GM18861 (cell line): Measurements from ENCODE around the gene LGMN.
A peak's percentile ranks its signal among the peaks of the same experiment; 100 is the strongest.

Source experiments
- ATAC-seq: cut with Tn5 transposase; IDR thresholded peaks from one replicate; pipeline ENCODE4 v1.9.1; 2021; ENCODE audit not compliant: unreplicated experiment

LGMN gene

GRCh38 chr14:92679246-92679645 is 69.2 kb downstream of the LGMN start:
- ATAC-seq: no peak

- ATAC-seq: no peak
Observed at GRCh38 chr14:92678766-92679165, 69.7 kb downstream of the LGMN start.

GRCh38 chr14:92677955-92678354 is 70.5 kb downstream of the LGMN start:
- no peak for ATAC-seq

- peak; percentile 72 for ATAC-seq
Observed at GRCh38 chr14:92677087-92677668, 71.2 kb downstream of the LGMN start.

GRCh38 chr14:92676403-92677086 is 71.9 kb downstream of the LGMN start:
- ATAC-seq: no peak

GRCh38 chr14:92675976-92676375 is 72.5 kb downstream of the LGMN start:
- ATAC-seq: no peak

GRCh38 chr14:92675421-92675820 is 73.0 kb downstream of the LGMN start:
- ATAC-seq: no peak

- no peak for ATAC-seq
Observed at GRCh38 chr14:92673601-92674150, 74.8 kb downstream of the LGMN start.

- no peak for ATAC-seq
Observed at GRCh38 chr14:92670643-92671366, 77.6 kb downstream of the LGMN start.

- peak; percentile 45 for ATAC-seq
Observed at GRCh38 chr14:92670160-92670559, 78.3 kb downstream of the LGMN start.

- no peak for ATAC-seq
Observed at GRCh38 chr14:92668276-92668973, 80.0 kb downstream of the LGMN start.

GRCh38 chr14:92666251-92666650 is 82.2 kb downstream of the LGMN start:
- ATAC-seq: no peak

GRCh38 chr14:92665661-92666110 is 82.7 kb downstream of the LGMN start:
- ATAC-seq: no peak

GRCh38 chr14:92663049-92663448 is 85.4 kb downstream of the LGMN start:
- no peak for ATAC-seq

GRCh38 chr14:92660571-92660970 is 87.9 kb downstream of the LGMN start:
- ATAC-seq: no peak

- no peak for ATAC-seq
Observed at GRCh38 chr14:92659765-92660561, 88.5 kb downstream of the LGMN start.

GRCh38 chr14:92658684-92659083 is 89.7 kb downstream of the LGMN start:
- ATAC-seq: no peak

GRCh38 chr14:92658160-92658559 is 90.3 kb downstream of the LGMN start:
- ATAC-seq: no peak

- ATAC-seq: no peak
Observed at GRCh38 chr14:92657457-92658142, 90.8 kb downstream of the LGMN start.
